ENCODE results near the gene STARD7.

Gene STARD7

DNA sequence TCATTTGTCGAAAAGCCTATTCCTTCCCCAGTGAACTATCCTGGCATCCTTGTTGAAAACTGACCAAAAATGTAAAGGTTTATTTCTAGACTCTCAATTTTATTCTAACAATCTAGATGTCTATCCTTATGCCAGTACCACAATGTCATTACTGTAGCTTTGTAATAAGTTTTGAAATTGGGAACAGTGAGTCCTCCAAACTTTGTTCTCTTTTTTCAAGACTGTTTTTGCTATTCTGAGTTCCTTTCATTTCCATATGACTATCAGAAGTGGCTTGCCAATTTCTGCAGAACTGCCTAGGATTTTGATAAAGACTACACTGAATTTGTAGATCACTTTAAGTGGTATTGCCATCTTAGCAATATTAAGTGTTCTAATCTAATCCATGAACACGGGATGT, 9.7 kb downstream of the STARD7 start:
- DNase-seq (ENCODE audit: low read depth in 2 of 2) = no peak

DNA sequence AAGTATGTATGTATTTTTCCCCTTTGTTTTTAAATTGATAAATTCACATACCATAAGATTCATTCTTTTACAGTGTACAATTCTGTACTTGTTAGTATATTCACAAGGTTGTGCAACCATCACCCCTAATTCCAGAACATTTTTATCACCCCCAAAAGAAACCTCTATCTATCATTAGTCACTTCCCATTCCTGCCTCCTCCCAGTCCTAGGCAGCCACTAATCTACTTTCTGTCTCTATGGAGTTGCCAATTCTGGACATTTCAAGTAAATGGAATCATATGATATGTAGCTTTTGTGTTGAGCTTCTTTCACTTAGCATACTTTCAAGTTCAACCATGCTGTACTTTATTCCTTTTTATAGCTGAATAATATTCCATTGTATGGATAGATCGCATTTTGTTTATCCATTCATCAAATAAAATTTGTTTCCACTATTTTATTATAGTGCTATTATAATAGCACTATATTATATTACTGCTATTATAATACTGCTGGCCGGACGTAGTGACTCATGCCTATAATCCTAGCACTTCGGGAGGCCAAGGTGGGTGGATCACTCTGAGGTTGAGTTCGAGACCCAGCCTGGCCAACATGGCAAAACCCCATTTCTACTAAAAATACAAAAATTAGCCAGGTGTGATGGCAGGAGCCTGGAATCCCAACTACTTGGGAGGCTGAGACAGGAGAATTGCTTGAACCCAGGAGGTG, 10.9 kb downstream of the STARD7 start:
- no peak for DNase-seq (ENCODE audit: low read depth in 2 of 2)

DNA sequence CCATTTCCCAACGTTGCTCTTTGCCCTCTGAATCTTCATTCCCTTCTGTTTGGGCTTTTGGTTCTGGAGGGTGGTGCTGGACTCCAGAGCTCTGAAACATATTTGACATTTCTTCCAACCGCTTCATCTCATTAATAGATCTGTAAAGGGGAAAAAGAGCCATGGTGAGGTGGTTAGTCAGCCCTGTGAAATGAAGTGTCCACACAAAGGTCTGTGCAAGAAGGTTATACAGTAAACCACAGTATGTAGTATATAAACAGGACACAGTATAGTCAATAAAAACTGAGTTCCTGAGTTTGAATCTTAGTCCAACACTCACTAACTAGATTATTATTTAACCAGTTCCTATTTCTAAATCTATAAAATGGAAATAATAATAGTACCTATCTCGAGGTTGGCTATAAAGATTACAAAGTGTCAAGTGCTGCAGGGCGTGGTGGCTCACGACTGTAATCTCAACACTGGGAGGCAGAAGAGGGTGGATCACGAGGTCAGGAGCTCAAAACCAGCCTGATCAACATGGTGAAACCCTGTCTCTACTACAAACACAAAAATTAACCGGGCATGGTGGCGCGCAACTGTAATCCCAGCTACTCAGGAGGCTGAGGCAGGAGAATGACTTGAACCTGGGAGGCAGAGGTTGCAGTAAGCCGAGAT, 13.1 kb downstream of the STARD7 start:
- DNase-seq (ENCODE audit: low read depth in 2 of 2) = no peak

DNA sequence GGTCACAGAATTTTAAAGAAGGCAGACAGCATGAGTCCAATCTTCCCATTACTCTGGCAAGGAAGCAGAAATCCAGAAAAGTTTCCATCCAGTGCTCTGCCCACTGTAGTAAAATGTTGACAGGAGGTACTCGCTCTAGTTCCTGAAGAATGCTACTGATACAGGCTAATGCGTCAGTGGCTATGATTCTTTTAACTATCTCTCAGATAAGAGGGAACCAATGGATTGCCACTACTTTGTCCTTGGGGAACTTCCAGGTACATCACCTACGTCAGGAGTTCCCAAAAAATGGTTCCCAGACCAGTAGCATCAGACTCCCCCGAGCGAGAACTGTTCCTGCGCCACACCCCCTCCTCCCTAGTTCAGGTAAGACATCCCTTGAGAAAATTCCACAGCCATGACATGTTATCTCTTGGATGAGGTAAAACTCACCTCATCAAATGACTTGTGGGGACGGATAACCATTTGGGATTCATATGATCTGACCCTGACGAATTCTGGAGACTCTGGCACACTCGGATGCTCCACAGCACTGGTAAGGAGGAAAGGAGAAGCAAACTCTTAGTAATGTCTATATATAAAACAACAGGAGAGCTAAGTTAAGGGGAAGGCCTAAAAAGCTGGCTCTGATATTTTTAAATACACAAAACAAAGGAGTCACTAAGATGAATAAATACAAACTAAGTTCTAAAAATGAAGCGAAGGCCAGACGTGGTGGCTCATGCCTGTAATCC, 16.5 kb downstream of the STARD7 start:
- DNase-seq (ENCODE audit: low read depth in 2 of 2) = no peak

DNA sequence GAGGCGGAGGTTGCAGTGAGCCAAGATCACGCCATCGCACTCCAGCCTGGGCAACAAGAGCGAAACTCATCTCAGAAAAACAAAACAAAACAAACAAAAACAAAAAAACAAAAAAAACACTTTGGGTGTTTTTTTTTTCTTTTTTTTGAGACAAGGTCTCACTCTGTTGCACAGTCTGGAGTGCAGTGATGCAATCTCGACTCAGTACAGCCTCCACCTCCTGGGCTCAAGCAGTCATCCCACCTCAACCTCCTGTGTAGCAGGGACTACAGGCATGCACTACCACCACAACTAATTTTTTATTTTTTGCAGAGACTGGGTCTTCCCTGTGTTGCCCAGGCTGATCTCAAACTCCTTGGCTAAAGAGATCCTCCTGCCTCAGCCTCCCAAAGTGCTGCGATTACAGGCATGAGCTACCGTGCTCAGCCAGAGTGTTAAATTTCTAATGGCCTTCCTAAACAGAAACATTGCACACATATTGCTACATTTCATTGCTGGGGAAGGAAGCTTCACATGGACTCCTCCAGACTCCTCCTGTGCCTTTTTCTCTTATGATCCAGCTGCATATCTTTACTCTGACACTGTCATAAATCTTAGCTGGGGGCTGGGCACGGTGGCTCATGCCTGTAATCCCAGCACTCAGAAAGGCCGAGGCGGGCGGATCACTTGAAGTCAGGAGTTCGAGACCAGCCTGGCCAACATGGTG, 19.7 kb downstream of the STARD7 start:
- DNase-seq (ENCODE audit: low read depth in 2 of 2) = no peak

DNA sequence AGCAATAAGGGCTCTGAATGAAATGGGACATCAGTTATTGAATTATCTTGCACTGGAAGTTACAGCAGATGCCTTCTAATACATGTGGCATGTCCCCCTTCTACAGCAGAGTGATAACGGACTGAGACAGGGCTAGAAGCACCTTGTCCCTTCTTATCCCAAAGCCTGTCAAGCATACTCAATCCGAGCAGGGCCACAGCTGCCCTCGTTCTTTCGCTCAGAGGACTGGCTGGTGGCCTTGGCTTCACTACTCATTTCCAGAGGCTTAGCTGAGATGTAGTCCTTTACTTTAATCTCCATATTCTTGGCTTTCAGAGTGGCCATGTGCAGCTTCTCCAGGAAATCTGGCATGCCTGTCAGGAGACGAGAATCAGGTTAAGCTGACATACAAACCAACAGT, 22.1 kb downstream of the STARD7 start:
- DNase-seq (ENCODE audit: low read depth in 2 of 2) = no peak

DNA sequence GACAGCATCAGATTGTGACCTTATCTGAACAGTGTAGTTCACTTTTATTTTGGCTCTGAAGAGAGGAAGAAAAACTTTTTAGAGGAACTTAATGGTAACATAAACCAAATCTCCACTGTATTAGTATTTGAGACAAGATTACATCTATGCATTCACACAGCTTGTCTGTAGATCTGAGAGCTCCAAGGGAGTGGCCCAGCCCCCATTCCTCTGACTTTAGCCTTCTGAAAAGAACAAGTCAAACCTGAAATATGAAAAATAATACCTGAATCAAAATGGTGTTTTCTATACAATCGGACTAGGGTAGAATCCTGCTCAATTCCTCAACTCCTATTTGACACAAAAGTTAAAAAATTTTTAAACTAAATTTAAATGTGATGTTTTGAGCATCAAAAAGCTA, 23.1 kb downstream of the STARD7 start:
- no peak for DNase-seq (ENCODE audit: low read depth in 2 of 2)

DNA sequence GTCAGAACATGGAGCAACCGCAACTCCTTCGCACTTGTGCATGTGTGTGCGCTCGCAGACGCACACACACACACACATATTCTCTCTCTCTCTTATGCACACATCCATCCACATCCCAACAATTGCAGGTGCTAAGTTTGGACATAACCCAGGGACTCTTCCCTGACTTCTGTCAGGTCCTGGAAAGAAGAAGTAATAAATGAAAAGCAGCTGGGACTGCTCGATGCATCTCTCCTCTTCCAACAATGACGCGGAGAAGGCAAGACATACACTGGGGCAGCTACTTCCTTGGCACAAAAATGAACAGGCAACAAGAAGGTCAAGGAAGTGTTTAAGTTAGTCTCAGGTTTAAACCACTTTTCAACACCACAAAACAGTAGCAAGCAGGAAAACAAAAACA, 23.6 kb downstream of the STARD7 start:
- DNase-seq (ENCODE audit: low read depth in 2 of 2) = no peak

DNA sequence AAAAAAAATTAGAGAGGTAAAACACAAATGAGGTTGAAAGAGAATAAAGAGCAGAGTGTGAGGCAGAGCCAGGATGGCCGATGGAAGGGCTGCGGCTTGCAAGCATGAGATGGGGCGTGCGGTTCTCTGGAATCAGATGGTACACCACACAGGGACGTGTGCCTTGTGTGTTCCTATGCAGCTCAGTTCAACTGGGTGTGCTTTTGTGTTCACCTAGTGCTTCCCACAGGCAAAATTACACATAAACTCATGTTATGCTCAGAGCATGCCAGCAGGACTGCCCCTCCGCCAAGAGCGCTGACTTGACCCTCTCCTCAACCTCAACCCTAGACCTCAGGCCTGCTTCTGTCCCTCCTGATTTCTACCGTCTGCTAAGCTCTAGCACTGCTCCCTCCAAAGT, 24.4 kb downstream of the STARD7 start:
- no peak for DNase-seq (ENCODE audit: low read depth in 2 of 2)

DNA sequence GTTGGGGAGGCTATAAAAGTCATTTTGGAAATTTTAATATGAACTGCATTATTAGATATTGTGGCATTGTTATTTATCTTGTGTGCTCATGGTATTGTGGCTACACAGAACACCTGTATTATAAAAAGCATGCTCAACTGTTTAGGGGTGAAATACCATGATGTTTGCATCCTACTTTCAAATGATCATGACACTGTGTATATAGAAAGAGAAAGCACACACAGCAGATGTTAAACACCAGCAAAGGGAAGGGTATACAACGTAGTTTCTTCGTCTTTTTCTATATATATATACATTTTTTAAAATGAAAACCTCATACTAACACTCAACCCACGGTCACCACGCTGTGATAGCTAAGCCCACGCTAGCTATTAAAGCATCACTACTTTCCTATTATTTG, 27.1 kb downstream of the STARD7 start:
- no peak for DNase-seq (ENCODE audit: low read depth in 2 of 2)

DNA sequence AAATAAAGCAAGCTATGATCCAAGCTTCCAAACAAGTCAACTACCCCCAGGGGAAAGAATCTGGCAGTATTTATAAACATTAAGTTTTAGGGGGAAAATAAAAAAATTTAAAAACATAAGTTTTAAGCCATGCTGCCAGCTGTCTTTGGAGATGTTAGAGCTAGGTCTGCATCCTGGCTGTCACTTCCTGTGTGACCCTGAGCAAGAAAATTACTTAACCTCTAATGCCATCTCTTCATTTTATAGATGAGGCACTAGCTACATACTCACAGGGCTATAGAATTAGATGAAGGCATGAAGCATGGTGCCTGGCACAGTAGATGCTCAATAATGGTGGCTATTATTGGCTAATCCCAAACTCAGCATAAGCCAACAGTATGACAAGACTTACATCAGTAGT, 28.1 kb downstream of the STARD7 start:
- DNase-seq (ENCODE audit: low read depth in 2 of 2) = no peak

DNA sequence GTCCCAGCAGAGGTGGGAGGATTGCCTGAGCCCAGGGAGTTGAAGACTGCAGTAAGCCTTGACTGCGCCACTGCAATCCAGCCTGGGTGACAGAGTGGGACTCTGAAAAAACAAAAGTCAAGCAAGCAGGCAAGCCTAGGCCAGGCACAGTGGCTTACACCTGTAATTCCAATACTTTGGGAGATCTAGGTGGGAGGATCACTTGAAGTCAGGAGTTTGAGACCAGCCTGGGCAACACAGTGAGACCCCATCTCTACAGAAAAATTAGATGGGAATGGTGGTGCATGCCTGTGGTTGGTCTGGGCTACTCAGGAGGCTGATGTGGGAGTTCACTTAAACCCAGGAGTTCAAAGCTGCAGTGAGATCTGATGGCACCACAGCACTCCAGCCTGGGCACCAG, 28.6 kb downstream of the STARD7 start:
- no peak for DNase-seq (ENCODE audit: low read depth in 2 of 2)

DNA sequence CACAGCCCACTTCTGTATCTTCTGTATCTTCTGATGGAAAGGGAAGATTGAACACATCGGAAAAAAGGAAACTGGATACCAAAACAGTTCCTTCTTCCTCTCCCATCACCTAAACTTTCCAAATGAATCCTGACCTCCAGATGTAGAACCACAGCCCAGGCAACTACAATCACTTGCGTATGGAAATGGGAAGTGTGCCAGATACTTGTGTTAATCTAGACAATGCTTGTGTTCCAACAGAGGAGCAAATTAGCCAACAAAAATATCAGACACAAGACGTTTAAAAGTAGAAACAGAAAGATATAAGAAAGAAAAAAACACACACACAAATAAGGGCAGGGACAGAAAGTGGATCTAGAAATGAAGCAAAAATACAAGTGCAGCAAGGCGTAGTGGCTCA, 32.0 kb downstream of the STARD7 start:
- no peak for DNase-seq (ENCODE audit: low read depth in 2 of 2)

DNA sequence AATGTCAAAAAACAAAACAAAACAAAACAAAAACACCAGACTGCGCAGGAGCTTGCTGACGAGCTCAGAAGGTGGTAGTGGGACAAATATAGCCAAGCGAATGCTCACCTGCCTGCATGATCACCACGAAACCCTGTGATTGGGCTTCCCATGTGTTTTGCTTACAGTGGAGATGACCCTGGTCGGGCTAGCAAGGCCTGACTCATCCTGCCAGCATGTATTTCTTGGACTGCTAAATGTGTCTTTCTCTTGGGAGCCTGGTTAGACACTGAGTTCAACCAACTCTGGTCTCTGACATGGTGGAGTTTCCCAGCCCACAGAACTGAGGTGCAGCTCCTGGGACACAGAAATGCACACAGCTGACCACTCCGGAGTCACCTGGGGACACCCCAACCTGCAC, 32.7 kb downstream of the STARD7 start:
- no peak for DNase-seq (ENCODE audit: low read depth in 2 of 2)

DNA sequence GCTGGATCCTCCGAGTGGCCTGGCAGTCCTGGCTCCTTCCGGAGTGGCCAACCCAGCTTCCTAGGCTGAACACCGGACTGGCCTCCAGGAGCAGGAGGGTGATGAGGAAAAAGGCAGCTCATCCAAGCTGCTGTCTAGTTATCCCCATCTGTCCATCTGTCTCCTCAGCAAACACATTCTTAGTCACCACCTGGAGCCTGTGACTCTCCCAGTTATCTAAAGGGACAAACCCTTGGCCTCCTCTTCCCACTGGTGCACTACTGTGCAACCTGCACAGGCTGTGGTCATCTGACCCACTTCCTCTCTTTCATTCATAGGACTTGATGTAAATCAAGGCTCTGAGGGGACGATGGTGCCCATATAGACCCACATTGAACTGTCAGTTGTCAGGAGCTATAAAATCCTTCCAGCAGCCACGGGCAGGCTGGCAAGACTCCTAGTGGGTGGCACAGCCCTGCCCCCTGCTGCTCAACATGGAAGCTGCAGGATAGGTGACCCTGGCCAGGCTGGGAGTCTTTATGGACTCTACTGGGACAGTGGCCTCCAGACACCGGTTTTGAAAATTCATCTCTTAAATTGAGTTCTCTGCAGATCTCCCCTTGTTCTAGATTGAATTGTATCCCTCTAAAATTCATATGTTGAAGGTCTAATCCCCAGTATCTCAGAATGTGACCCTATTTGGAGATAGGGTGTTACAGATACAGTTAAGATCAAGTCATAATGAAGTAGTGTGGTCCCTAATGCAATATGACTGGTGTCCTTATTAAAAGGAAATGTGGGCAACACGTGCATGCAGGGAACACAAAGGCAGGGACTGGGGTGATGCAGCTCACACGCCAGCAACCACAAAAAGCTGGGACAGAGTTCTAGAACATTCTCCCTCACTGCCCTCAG, 34.1 kb downstream of the STARD7 start:
- peak; percentile 69 to 70 for DNase-seq (ENCODE audit: low read depth in 2 of 2)

DNA sequence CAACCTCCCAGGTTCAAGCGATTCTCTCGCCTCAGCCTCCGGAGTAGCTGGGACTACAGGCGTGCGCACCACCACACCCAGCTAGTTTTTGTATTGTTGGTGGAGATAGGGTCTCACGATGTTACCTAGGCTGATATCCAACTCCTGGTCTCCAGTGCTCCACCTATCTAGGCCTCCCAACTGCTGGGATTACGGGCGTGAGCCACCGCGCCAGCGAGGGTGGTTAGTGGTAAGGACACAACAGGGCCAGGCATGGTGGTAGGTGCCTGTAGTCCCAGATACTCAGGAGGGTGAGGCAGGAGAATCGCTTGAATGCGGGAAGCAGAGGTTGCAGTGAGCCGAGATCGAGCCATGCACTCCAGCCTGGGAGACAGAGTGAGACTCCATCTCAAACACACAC, 36.8 kb downstream of the STARD7 start:
- no peak for DNase-seq (ENCODE audit: low read depth in 2 of 2)

DNA sequence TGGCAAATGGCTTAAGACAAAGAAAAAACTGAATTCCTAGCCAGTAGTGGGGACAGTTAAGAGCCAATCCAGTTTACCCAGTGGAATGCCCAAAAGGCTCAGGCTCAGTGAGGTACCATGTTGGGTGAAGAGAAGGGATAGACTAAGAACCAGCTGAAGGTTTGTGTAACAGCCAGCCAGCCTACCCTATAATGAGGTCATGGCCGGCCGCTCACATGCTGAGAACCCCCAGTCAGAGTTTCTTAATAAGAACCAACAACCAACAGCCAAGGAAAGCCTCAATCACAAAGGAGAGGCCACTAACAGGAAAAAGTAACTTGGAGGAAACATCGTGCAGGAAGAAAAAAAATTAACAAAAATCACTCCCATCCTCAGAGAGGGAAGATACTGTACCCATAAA, 38.0 kb downstream of the STARD7 start:
- no peak for DNase-seq (ENCODE audit: low read depth in 2 of 2)

DNA sequence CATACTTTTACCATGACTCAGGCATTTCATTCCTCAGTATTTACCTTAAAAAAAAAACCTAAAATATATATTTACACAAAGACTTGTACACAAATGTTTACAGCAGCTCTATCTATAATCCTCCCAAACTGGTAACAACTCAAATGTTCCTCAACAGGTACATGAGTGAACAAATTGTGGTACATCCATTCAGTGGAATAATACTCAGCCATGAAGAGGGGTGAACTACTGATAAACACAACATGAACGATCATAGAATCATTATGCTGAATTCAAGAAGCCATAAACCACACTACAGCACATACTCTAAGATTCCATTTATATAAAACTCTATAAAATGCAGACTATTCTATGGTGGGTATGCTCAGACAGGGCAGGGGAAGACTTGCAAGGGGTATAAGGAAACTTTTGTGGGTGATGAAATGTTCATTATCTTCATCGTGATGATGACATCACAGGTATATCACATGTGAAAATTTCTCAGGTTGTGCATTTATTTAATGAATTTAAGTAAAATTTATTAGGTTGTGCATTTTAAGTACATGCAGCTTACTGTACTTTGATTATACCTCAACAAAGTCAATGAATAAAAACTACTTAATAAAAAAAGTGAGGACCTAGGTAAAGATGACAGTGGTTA, 38.6 kb downstream of the STARD7 start:
- DNase-seq (ENCODE audit: low read depth in 2 of 2) = no peak

DNA sequence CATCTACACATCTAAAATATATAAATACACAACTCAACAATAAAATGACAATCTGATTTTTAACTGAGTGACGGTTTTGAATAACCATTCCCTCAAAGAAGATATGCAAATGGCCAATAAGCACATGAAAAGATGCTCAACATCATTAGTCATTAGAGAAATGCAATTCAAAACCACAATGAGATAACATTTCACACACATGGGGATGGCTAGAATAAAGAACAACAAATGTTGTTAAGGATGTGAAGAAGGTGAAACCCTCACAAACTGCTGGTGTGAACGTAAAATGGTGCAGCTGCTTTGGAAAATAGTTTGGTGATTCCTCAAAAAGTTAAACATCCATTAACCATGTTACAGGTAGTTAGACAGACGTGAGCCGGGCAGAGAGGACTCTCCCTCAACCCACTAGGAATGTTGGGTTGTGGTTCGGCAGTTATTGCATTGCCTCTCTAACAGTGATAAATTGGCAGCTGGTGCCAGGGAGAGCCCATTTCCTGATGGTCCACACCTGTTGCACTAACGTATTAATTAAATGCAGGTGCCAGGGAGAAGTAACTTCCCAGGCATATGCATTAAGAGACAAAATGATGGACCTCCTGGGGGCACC, 41.1 kb downstream of the STARD7 start:
- DNase-seq (ENCODE audit: low read depth in 2 of 2) = no peak

DNA sequence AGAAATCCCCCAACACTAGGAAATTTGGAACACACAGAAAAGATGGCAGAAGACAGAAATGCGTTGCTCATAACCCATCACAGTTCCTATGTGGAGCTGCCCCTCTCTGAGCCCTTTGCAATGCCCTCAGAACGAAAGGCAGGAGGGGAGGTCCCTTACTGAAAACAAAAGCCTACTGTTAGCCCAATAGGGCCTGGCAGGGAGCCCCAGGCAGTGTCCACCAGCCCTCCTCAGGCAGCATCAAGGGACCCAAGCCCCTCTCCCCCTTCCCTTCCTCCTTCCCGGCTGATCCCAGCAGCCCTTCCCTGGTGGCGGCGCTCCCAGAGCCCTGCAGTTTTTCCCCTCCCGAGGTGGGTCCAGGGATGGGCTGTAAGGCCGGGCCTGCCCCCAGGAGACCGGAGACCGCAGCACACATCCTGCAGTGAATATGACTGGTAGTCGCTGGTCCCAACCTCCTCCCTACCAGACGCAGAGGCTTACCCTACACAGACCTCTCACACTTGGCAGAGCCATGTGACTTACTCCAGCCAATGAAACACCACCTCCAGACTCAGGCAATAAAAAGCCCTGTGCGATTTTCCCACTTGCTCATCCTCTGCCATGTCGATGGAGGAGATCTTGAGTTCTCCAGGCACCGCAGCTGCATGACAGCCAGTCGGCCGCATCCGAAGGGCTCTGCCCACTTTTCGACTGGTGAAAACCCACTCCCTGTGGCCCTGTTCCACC, 44.0 kb downstream of the STARD7 start:
- DNase-seq (ENCODE audit: low read depth in 2 of 2) = peak in 1 of 2 donors; percentile 57
